HG03025 (cell line): Measurements from ENCODE around the gene DHX35.
A peak's percentile ranks its signal among the peaks of the same experiment; 100 is the strongest.

ENCODE experiments used
- ATAC-seq: cut with Tn5 transposase; IDR thresholded peaks from one replicate; pipeline ENCODE4 v1.9.1; 2021; ENCODE audit warnings: mild to moderate bottlenecking, moderate library complexity; ENCODE audit not compliant: unreplicated experiment, low FRiP score

Gene DHX35

GRCh38 chr20:38962044-38962927, at the start of gene DHX35:
TSS of gene DHX35 (plus strand) at chr20:38962344. CDS start at chr20:38962368, 24 bp downstream.
- peak; percentile 92 for ATAC-seq

GRCh38 chr20:38915355-38915754, 46.8 kb upstream of the DHX35 start:
- no peak for ATAC-seq

GRCh38 chr20:38917657-38918056, 44.5 kb upstream of the DHX35 start:
- no peak for ATAC-seq

- no peak for ATAC-seq
Measured at GRCh38 chr20:38918172-38918571, 44.0 kb upstream of the DHX35 start.

GRCh38 chr20:38919683-38920082, 42.5 kb upstream of the DHX35 start:
- ATAC-seq = no peak

- ATAC-seq = no peak
Measured at GRCh38 chr20:38920411-38920810, 41.7 kb upstream of the DHX35 start.

- ATAC-seq = no peak
Measured at GRCh38 chr20:38920851-38921250, 41.3 kb upstream of the DHX35 start.

GRCh38 chr20:38924718-38925117, 37.4 kb upstream of the DHX35 start:
- ATAC-seq = no peak

GRCh38 chr20:38926142-38926933, 35.8 kb upstream of the DHX35 start, which contains the start of gene FAM83D:
TSS of gene FAM83D (plus strand) at chr20:38926417. CDS start at chr20:38926443, 26 bp downstream.
- peak; percentile 94 for ATAC-seq

GRCh38 chr20:38926934-38927616, 35.1 kb upstream of the DHX35 start:
- peak; percentile 5 for ATAC-seq

- no peak for ATAC-seq
Measured at GRCh38 chr20:38927902-38928578, 34.1 kb upstream of the DHX35 start.

- no peak for ATAC-seq
Measured at GRCh38 chr20:38930242-38930569, 31.9 kb upstream of the DHX35 start.

- ATAC-seq = no peak
Measured at GRCh38 chr20:38931984-38932383, 30.2 kb upstream of the DHX35 start.

GRCh38 chr20:38932457-38933120, 29.6 kb upstream of the DHX35 start:
- no peak for ATAC-seq

- no peak for ATAC-seq
Measured at GRCh38 chr20:38934530-38934929, 27.6 kb upstream of the DHX35 start.

- no peak for ATAC-seq
Measured at GRCh38 chr20:38935285-38935684, 26.9 kb upstream of the DHX35 start.

GRCh38 chr20:38935967-38936407, 26.2 kb upstream of the DHX35 start:
- ATAC-seq = no peak

GRCh38 chr20:38937000-38937399, 25.1 kb upstream of the DHX35 start:
- no peak for ATAC-seq

- no peak for ATAC-seq
Measured at GRCh38 chr20:38937978-38938473, 24.1 kb upstream of the DHX35 start.

- no peak for ATAC-seq
Measured at GRCh38 chr20:38939686-38940085, 22.5 kb upstream of the DHX35 start.
